Measurements from ENCODE around the gene RIPK3.

RIPK3 gene

DNA sequence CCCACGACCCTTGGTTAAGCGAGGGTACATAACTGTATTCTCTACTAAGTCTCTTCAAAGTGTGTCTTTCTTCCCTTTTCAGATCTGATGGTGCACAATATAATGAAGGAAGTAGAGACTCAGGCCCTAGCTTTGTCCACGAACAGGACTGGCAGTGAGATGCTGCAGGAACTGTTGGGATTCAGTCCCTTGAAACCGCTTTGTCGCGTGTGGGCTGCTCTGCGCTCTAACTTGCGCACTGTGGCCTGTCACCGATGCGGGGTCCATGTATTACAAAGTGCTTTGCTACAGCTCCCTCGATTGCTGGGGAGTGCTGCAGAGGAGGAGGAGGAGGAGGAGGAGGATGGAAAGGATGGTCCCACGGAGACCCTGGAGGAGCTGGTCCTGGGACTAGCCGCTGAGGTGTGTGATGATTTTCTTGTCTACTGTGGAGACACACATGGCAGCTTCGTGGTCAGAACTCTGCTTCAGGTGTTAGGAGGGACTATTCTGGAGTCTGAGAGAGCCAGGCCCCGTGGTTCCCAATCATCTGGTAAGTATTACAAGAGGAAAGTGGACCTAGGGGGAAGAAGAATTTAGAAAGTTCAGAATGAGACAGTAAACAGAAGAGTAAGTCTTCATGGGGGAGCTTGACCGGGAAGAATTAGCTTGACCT is 39.3 kb downstream of the RIPK3 start:
- no peak for DNase-seq (ENCODE audit: low read depth)

DNA sequence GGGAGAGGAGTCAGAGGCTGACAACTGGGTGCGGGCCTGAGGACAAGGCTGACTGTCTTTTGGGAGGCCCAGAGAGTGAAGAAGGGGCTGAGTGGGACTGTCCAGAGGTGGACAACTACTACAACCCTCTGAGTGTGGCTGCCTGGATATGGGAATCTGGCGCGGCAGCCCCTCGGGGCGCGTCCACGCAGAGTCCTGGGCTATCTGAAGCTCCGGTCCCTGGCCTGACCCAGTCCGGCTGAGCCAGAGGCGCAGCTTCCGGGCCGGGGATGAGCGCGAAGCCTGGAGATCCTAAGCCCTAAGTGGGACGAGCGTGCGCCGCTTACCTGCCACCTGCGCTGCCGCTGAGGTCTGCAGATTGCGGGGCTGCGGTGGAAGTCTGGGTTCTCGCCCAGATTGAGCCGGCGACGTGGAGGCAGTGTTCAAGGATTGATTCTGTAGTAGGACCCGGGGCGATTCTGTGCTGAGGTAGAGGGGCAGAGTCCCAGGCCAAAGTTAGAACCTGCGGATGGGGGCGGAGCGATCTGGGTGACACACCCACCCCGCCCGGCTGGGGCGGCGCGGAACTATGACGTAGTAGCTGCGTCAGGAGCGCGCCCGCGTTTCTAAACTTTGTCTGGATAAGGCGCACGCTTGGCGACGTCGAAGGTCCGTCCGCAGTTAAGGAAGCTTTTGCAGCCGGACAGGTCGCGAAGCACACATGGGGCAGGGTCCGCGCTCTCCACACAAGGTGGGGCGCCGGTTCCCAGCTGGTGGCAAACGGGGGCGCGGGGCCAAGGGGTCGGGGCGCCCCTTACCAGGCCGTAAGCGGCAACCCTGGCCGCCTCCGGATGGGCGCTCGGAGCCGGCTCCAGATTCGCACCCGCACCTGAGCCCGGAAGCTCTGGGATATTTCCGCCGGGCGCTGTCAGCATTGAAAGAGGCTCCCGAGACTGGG is 40.3 kb downstream of the RIPK3 start, which contains the start of the genes DHRS1 and NOP9:
TSS of gene DHRS1 (minus strand) at position 526 of the 937 bp plus-strand sequence. CDS start 674 bp downstream, outside the sequence.
TSS of gene NOP9 (plus strand) at position 596 of the 937 bp plus-strand sequence. CDS start at position 701, 105 bp downstream.
- DNase-seq (ENCODE audit: low read depth) = peak; percentile 89

- no peak for DNase-seq (ENCODE audit: low read depth)
Observed at GRCh38 chr14:24298892-24299254, 40.9 kb downstream of the RIPK3 start.

- no peak for DNase-seq (ENCODE audit: low read depth)
Observed at GRCh38 chr14:24297190-24297964, 42.4 kb downstream of the RIPK3 start.

DNA sequence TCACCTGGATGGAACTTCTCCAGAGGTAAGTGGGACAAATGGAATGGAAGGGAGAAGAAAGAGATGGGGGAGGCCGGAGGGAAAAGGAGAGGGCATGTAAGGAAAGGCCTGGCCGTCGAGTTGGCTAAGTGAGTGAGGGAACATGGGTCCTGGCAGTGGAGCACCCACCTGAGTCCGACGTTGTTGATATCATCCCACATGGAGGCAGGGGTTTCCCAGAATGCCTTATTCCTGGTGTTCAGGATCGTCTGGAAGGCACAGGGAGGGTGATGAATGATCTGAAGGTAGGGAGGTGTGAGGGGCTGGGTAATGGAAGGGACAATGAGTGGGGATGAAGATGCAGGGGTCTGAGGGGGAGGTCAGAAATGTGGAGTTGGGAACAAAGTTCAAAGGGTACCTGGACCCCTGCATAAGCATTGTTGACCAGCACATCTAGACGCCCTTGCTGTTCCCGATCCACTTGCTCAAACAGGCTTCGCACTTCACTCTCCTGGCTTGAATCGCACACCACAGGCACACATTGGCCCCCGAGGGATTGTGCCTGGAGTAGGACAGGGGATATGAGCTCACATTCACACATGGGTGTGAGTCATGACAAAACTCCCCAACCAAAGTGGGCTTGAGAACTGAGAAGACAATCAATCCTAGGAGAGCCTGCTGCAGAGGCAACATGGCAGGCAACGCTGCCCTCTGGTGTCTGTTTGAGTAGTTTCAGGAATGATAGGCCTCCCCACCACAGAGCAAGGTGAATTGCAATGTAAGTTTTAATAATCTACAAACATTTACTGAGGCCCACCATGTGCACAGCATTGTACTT is 43.2 kb downstream of the RIPK3 start:
- peak; percentile 57 for DNase-seq (ENCODE audit: low read depth)

DNA sequence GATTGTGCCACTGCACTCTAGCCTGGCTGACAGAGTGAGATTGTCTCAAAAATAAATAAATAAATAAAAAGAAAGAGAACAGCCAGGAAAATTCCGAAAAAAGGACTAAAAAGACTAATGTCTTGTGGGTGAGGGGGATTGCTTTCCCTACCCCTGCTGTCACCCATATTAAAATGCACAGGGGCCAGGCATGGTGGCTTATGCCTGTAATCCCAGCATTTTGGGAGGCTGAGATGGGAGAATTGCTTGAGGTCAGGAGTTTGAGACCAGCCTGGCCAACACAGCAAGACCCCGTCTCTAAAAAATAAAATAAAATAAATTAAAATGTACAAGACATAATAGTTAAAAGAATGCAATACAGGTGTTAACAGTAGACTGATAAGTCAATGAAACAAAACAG is 46.3 kb downstream of the RIPK3 start:
- DNase-seq (ENCODE audit: low read depth) = no peak

GRCh38 chr14:24292118-24292807 is 47.5 kb downstream of the RIPK3 start:
- DNase-seq (ENCODE audit: low read depth) = no peak

GRCh38 chr14:24291446-24292117 is 48.2 kb downstream of the RIPK3 start:
- DNase-seq (ENCODE audit: low read depth) = no peak

GRCh38 chr14:24290746-24291145 is 49.0 kb downstream of the RIPK3 start:
- DNase-seq (ENCODE audit: low read depth) = no peak

- DNase-seq (ENCODE audit: low read depth) = no peak
Observed at GRCh38 chr14:24289649-24290280, 50.0 kb downstream of the RIPK3 start.

DNA sequence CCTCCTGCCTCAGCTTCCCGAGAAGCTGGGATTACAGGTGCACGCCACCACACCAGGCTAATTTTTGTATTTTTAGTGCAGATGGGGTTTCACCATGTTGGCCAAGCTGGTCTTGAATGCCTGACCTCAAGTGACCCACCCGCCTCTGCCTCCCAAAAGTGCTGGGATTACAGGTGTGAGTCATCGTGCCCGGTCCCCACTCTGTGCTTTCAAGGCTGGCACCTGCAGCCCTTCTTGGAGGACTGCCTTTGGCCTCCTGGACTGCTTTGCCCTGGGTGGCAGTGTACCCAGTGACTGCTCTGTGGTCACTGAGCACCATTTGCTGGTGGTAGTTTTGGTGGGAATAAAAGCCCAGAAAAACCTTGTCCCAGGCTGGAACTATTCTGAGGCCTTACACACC is 52.8 kb downstream of the RIPK3 start:
- DNase-seq (ENCODE audit: low read depth) = no peak
